HCT116 (cell line): ENCODE results near the gene ZNF775. TPM values are rescaled to one million over a fixed set of nuclear protein-coding genes. Genes with fewer than 3 reads are reported as not detected.

Experiments used
- ATAC-seq: fragments of 200-7000 bp; cut with Tn5 transposase; 2 replicates; pipeline ENCODE4 v1.9.1; 2020; ENCODE audit warnings: mild to moderate bottlenecking, moderate library complexity
- BruUV-seq: library from RNA; stranded (reverse); fragments of 400-500 nt; replicated peaks from 2 replicates; lab custom pipeline; 2021; lab: Mats Ljungman, UMichigan
- CTCF ChIA-PET: fragments of 300-600 bp; sonication (Branson Sonifier 250); formaldehyde crosslinking; loops from one replicate; lab custom pipeline; 2021; ENCODE audit warnings: antibody characterized with exemption; lab: Charles Lee
- POLR2A ChIA-PET: fragments of 300-600, 350-600 bp; sonication (Branson Sonifier 250); formaldehyde crosslinking; loops from one replicate; lab custom pipeline; 2021; ENCODE audit warnings: antibody characterized with exemption; lab: Charles Lee
- RAD21 ChIA-PET, 2 experiments: fragments of 300-600 bp; sonication (Branson Sonifier 250); formaldehyde crosslinking; loops; one replicate each; lab custom pipeline; 2023; ENCODE audit warnings: low total read pairs in 2 of 2; ENCODE audit not compliant: uncharacterized antibody in 2 of 2, unreplicated experiment in 2 of 2, low non-redundant PET in 1 of 2; lab: Charles Lee
- DNase-seq: peaks from one replicate; pipeline ENCODE4 v3.0.0-alpha.2; 2010; ENCODE audit warnings: low read depth, low spot score
- H2AFZ ChIP-seq: fragments of 200-600 bp; shearing (Covaris generic), sonication (generic); 2 replicates; pipeline ENCODE4 v1.6.1; 2017; ENCODE audit warnings: low read depth, mixed run types, mixed read lengths, antibody characterized with exemption, low read length; ENCODE audit not compliant: poor library complexity, severe bottlenecking
- H3K27ac ChIP-seq: 2 replicates; pipeline ENCODE4 v1.5.1; 2012; ENCODE audit warnings: low read depth, low read length
- H3K27me3 ChIP-seq: fragments of 200-600 bp; sonication (generic); 2 replicates; pipeline ENCODE4 v1.6.1; 2016; ENCODE audit warnings: mixed run types, low read length, mixed read lengths; ENCODE audit not compliant: insufficient read depth
- H3K36me3 ChIP-seq, 2 experiments: fragments of 200-500 bp in 1 of 2; fragments of 200-600 bp in 1 of 2; sonication (Bioruptor generic) in 1 of 2; sonication (generic) in 1 of 2; 2 replicates each; pipeline versions ENCODE4 v1.5.1 to v1.6.1; 2014 to 2016; ENCODE audit warnings: low read length in 2 of 2, inconsistent platforms in 1 of 2, mixed read lengths in 1 of 2, mixed run types in 1 of 2; ENCODE audit not compliant: insufficient read depth in 2 of 2, control insufficient read depth in 1 of 2
- H3K4me1 ChIP-seq, 2 experiments: fragments of 200-600 bp in 1 of 2; sonication (generic) in 1 of 2; 2 replicates each; pipeline versions ENCODE4 v1.5.1 to v1.6.1; 2012 to 2017; ENCODE audit warnings: low read length in 2 of 2, inconsistent platforms in 1 of 2, mild to moderate bottlenecking in 1 of 2, mixed read lengths in 1 of 2, mixed run types in 1 of 2, moderate library complexity in 1 of 2; ENCODE audit not compliant: insufficient read depth in 2 of 2, control insufficient read depth in 1 of 2
- H3K4me2 ChIP-seq: fragments of 200-600 bp; sonication (generic); 2 replicates; pipeline ENCODE4 v1.6.1; 2017; ENCODE audit warnings: mixed run types, low read length, mixed read lengths
- H3K4me3 ChIP-seq, 2 experiments: fragments of 200-600 bp in 1 of 2; sonication (generic) in 1 of 2; replicated peaks in 1 of 2; 2 replicates each; pipeline ENCODE4 v1.5.1; 2011 to 2016; ENCODE audit warnings: low read length in 2 of 2, control low read depth in 1 of 2, low read depth in 1 of 2, mild to moderate bottlenecking in 1 of 2, mixed read lengths in 1 of 2, mixed run types in 1 of 2
- H3K79me2 ChIP-seq: fragments of 200-600 bp; sonication (generic); 2 replicates; pipeline ENCODE4 v1.6.1; 2017; ENCODE audit warnings: mild to moderate bottlenecking, mixed run types, low read length, moderate library complexity, mixed read lengths; ENCODE audit not compliant: insufficient read depth
- H3K9ac ChIP-seq: fragments of 200-600 bp; sonication (generic); 2 replicates; pipeline ENCODE4 v1.6.1; 2016; ENCODE audit warnings: low read length, mixed read lengths
- H3K9me2 ChIP-seq: fragments of 200-600 bp; sonication (generic), shearing (Covaris generic); 2 replicates; pipeline ENCODE4 v1.6.1; 2017; ENCODE audit warnings: mixed run types, mild to moderate bottlenecking, moderate library complexity; ENCODE audit not compliant: insufficient read depth
- H3K9me3 ChIP-seq, 2 experiments: fragments of 200-500 bp in 1 of 2; fragments of 200-600 bp in 1 of 2; sonication (Bioruptor generic) in 1 of 2; sonication (generic) in 1 of 2; 2 replicates each; pipeline ENCODE4 v1.6.1; 2014 to 2017; ENCODE audit warnings: low read length in 2 of 2, mixed read lengths in 2 of 2, inconsistent platforms in 1 of 2, low read depth in 1 of 2, mild to moderate bottlenecking in 1 of 2, mixed run types in 1 of 2, moderate library complexity in 1 of 2; ENCODE audit not compliant: control insufficient read depth in 1 of 2, insufficient read depth in 1 of 2
- H4K20me1 ChIP-seq: fragments of 200-600 bp; sonication (generic), shearing (Covaris generic); 2 replicates; pipeline ENCODE4 v1.6.1; 2017; ENCODE audit warnings: mixed run types, mild to moderate bottlenecking, moderate library complexity; ENCODE audit not compliant: insufficient read depth
- CBX3 ChIP-seq: IDR thresholded peaks from 2 replicates; pipeline ENCODE4 v1.6.1; 2012; ENCODE audit warnings: low read depth
- EZH2 ChIP-seq: fragments of 200-600 bp; sonication (generic); IDR thresholded peaks from 2 replicates; pipeline ENCODE4 v1.6.1; 2017; ENCODE audit warnings: antibody characterized with exemption, mixed run types
- EZH2phosphoT487 ChIP-seq: fragments of 200-600 bp; IDR thresholded peaks from 2 replicates; pipeline ENCODE4 v1.6.1; 2018; ENCODE audit warnings: antibody characterized with exemption, borderline replicate concordance
- FOSL1 ChIP-seq: IDR thresholded peaks from 2 replicates; pipeline ENCODE4 v1.6.1; 2012; ENCODE audit warnings: low read depth
- RAD21 ChIP-seq: IDR thresholded peaks from 2 replicates; pipeline ENCODE4 v1.6.1; 2012; ENCODE audit warnings: low read depth, mild to moderate bottlenecking
- SIN3A ChIP-seq: IDR thresholded peaks from 2 replicates; pipeline ENCODE4 v1.6.1; 2012; ENCODE audit warnings: low read depth
- YY1 ChIP-seq: IDR thresholded peaks from 2 replicates; pipeline ENCODE4 v1.6.1; 2011; ENCODE audit warnings: low read length, low read depth, moderate library complexity, mild to moderate bottlenecking; ENCODE audit not compliant: insufficient replicate concordance; ENCODE audit errors: extremely low read depth
- intact Hi-C: fragments of 100-400 bp; cut with micrococcal nuclease; formaldehyde crosslinking; loops from 2 replicates; pipeline ENCODE4 v1.10.0; 2022
- total RNA-seq: library from RNA; stranded (reverse); gene quantifications from one replicate; pipeline ENCODE4 v1.2.1, GENCODE V29; 2021; ENCODE audit not compliant: unreplicated experiment
- TF ChIP-seq, protein P1 (sequence below), 3 experiments: fragments of 200-600 bp in 1 of 3; sonication (generic) in 1 of 3; IDR thresholded peaks in 2 of 3; conservative IDR thresholded peaks in 1 of 3; 2 replicates each; pipeline ENCODE4 v1.5.1; 2012 to 2017; ENCODE audit warnings: low read depth in 2 of 3, low read length in 2 of 3, antibody characterized with exemption in 1 of 3, borderline replicate concordance in 1 of 3, control low read depth in 1 of 3, mild to moderate bottlenecking in 1 of 3, mixed read lengths in 1 of 3, mixed run types in 1 of 3, moderate library complexity in 1 of 3; ENCODE audit not compliant: insufficient read depth in 1 of 3
- TF ChIP-seq, protein P2 (sequence below): IDR thresholded peaks from 2 replicates; pipeline ENCODE4 v1.6.1; 2012
- TF ChIP-seq, protein P3 (sequence below): IDR thresholded peaks from 2 replicates; pipeline ENCODE4 v1.6.1; 2012
- TF ChIP-seq, protein P4 (sequence below): IDR thresholded peaks from 2 replicates; pipeline ENCODE4 v1.6.1; 2011; ENCODE audit warnings: mild to moderate bottlenecking, low read length, moderate library complexity; ENCODE audit not compliant: insufficient replicate concordance; ENCODE audit errors: extremely low read depth

The ZNF775 gene
- total RNA-seq, 1 experiment from 2014 or later, result 4.5 TPM

DNA sequence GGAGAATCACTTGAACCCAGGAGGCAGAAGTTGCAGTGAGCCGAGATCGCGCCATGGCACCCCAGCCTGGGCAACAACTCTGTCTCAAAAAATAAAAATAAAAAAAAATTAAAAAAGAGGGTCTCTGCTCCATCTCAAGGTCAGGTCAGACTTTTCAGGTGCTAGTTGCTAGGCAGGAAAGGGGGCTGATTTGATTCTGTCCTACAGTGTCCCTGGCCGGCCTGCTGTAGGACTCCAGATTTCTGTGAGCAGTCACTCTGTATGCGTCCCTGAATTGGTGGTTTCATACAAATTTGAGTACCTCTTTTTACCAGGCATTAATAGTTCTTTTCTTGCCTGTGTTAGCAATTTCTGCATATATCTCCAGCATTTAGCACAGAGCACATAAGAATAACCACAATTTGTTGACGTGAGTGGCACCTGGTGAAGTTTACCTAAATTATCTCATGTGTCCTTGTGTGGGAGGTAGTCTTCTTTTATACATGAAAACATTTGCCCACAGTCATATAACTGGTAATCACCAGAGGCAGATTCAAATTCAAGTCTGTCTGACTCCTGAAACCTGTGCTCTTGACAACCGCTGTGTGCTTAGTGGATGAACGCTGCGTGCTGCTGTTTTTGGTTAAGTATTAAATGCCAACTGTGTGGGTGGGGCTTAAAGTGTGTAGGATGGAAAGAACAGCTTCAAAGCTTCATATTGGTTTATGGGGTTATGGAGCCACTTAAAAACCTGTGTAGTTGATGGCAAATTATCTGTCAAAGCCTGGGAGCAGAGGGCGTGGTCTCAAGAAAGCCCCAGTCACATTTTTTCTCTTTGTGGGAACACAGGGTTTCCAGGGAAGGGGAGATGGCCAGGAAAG, 3.2 kb upstream of the ZNF775 start:
- ChIA-PET POLR2A (no interaction called here), RAD21 (no interaction called here), CTCF (no interaction called here)
- DNase-seq (no peak), ATAC-seq (no peak)
- H3K9me3 ChIP-seq, result no peaks in the 10 kb centered on the region
- H3K4me1 ChIP-seq, result peaks cover 15 to 24% of the 10 kb centered on the region in 2 experiments
- no peak for TF ChIP-seq FOSL1
- no peaks in the 10 kb centered on the region for H4K20me1 ChIP-seq
- peaks cover 10 to 16% of the 10 kb centered on the region in 2 experiments; a peak in 3 of 4 replicates for H3K36me3 ChIP-seq
- no peak overlapping the region for H3K4me3 ChIP-seq
- H3K27me3 ChIP-seq, result no peaks in the 10 kb centered on the region
- no peak overlapping the region for H3K9ac ChIP-seq
- no peak overlapping the region for H3K4me2 ChIP-seq
- no peak overlapping the region for H2AFZ ChIP-seq
- H3K27ac ChIP-seq, result no peak overlapping the region
- peaks cover 20% of the 10 kb centered on the region for H3K79me2 ChIP-seq
- BruUV-seq, result no TSS peak
- no peaks in the 10 kb centered on the region for H3K9me2 ChIP-seq
- intact Hi-C loops, result no loop called here

DNA sequence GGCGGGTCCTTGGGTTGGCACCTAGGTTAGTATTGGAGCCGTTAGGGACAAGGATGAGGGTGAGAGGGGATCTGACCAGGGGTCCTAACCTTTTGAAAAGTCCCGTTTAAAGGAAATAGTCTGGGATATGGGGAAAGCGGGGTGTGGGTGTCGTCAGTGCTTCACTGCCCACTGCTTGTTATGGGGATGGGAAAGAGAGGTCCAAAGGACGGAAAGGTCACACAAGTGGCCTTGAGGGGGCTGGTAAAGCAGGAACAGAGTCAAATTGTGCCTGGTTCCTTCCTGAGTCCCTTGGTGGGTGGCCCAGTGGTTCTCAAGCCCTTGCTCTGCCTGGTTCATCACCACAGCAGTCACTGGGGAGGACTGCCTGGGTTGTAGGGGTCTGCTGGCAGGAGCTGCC, 2.6 kb upstream of the ZNF775 start:
- peaks cover 14% of the 10 kb centered on the region; the same call in 1 of the 2 replicates for H3K79me2 ChIP-seq
- H3K4me1 ChIP-seq, result peaks cover 15 to 24% of the 10 kb centered on the region in 2 experiments
- no peak overlapping the region for H3K9ac ChIP-seq
- H3K4me3 ChIP-seq, result no peak overlapping the region
- ChIA-PET CTCF (no interaction called here), RAD21 (no interaction called here), POLR2A (interaction anchor here (1.9 kb wide), 1 partner anchor 7 kb away, joined by 15 read pairs; the partner anchor contains the start of gene REPIN1)
- no peak overlapping the region for H3K4me2 ChIP-seq
- no peaks in the 10 kb centered on the region for H3K9me3 ChIP-seq
- H3K36me3 ChIP-seq, result peaks cover 8 to 16% of the 10 kb centered on the region in 2 experiments; a peak in 2 of 4 replicates
- no peak for DNase-seq
- no peaks in the 10 kb centered on the region for H3K27me3 ChIP-seq
- intact Hi-C loops, result no loop called here
- H4K20me1 ChIP-seq, result no peaks in the 10 kb centered on the region
- no TSS peak for BruUV-seq
- no peaks in the 10 kb centered on the region for H3K9me2 ChIP-seq
- no peak for TF ChIP-seq YY1
- TF ChIP-seq, protein P1, sequence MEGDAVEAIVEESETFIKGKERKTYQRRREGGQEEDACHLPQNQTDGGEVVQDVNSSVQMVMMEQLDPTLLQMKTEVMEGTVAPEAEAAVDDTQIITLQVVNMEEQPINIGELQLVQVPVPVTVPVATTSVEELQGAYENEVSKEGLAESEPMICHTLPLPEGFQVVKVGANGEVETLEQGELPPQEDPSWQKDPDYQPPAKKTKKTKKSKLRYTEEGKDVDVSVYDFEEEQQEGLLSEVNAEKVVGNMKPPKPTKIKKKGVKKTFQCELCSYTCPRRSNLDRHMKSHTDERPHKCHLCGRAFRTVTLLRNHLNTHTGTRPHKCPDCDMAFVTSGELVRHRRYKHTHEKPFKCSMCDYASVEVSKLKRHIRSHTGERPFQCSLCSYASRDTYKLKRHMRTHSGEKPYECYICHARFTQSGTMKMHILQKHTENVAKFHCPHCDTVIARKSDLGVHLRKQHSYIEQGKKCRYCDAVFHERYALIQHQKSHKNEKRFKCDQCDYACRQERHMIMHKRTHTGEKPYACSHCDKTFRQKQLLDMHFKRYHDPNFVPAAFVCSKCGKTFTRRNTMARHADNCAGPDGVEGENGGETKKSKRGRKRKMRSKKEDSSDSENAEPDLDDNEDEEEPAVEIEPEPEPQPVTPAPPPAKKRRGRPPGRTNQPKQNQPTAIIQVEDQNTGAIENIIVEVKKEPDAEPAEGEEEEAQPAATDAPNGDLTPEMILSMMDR (IDR thresholded peaks at IDR 0.05 in 2 of 3, conservative IDR thresholded peaks at IDR 0.05 in 1 of 3; ENCODE audit: borderline replicate concordance in 1 of 3, insufficient read depth in 1 of 3, low read depth in 2 of 3, low read length in 2 of 3), result no peak
- TF ChIP-seq EZH2phosphoT487, result no peak
- TF ChIP-seq RAD21, result no peak
- TF ChIP-seq, protein P2, sequence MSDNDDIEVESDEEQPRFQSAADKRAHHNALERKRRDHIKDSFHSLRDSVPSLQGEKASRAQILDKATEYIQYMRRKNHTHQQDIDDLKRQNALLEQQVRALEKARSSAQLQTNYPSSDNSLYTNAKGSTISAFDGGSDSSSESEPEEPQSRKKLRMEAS, result no peak
- no peak for TF ChIP-seq EZH2
- TF ChIP-seq, protein P3, sequence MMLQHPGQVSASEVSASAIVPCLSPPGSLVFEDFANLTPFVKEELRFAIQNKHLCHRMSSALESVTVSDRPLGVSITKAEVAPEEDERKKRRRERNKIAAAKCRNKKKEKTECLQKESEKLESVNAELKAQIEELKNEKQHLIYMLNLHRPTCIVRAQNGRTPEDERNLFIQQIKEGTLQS, result no peak
- TF ChIP-seq, protein P4, sequence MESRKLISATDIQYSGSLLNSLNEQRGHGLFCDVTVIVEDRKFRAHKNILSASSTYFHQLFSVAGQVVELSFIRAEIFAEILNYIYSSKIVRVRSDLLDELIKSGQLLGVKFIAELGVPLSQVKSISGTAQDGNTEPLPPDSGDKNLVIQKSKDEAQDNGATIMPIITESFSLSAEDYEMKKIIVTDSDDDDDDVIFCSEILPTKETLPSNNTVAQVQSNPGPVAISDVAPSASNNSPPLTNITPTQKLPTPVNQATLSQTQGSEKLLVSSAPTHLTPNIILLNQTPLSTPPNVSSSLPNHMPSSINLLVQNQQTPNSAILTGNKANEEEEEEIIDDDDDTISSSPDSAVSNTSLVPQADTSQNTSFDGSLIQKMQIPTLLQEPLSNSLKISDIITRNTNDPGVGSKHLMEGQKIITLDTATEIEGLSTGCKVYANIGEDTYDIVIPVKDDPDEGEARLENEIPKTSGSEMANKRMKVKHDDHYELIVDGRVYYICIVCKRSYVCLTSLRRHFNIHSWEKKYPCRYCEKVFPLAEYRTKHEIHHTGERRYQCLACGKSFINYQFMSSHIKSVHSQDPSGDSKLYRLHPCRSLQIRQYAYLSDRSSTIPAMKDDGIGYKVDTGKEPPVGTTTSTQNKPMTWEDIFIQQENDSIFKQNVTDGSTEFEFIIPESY, result no peak
- TF ChIP-seq CBX3, result no peak
- TF ChIP-seq SIN3A, result no peak
- H2AFZ ChIP-seq, result no peak overlapping the region
- ATAC-seq, result no peak
- no peak overlapping the region for H3K27ac ChIP-seq
